OCI-LY7 (cell line): ENCODE measurements around the gene VSIR.

Source experiments
- CTCF ChIP-seq: fragments of 200-600 bp; sonication (generic); conservative IDR thresholded peaks from 2 replicates; pipeline ENCODE4 v1.5.1; 2014; ENCODE audit warnings: mild to moderate bottlenecking, antibody characterized with exemption, low read length, moderate library complexity, mixed read lengths
- EZH2phosphoT487 ChIP-seq: fragments of 200-600 bp; sonication (generic); IDR thresholded peaks from 2 replicates; pipeline ENCODE4 v1.6.1; 2018; ENCODE audit warnings: low read depth, borderline replicate concordance, mild to moderate bottlenecking, mixed run types, antibody characterized with exemption, low read length, moderate library complexity, mixed read lengths

GRCh38 chr10:71765176-71765904 lies 8.0 kb downstream of the VSIR start:
- TF ChIP-seq CTCF (no peak), EZH2phosphoT487 (no peak)
